Muscle layer of colon (tissue), 2 donors: ENCODE data around the gene GRAMD4.

Source experiments
- H3K27ac ChIP-seq: one replicate; pipeline ENCODE4 v1.7.0; 2013; ENCODE audit warnings: low read depth, mild to moderate bottlenecking, low read length, moderate library complexity
- H3K27me3 ChIP-seq, 2 donors: one replicate each; pipeline ENCODE4 v1.7.0; 2013; ENCODE audit warnings: low read length in 2 of 2, mild to moderate bottlenecking in 2 of 2; ENCODE audit not compliant: insufficient read depth in 2 of 2, control insufficient read depth in 1 of 2
- H3K36me3 ChIP-seq: one replicate; pipeline ENCODE4 v1.7.0; 2013; ENCODE audit warnings: mild to moderate bottlenecking, low read length; ENCODE audit not compliant: insufficient read depth
- H3K4me1 ChIP-seq: one replicate; pipeline ENCODE4 v1.7.0; 2013; ENCODE audit warnings: mild to moderate bottlenecking, low read length; ENCODE audit not compliant: insufficient read depth
- H3K4me3 ChIP-seq, 2 donors: one replicate each; pipeline ENCODE4 v1.7.0; 2013; ENCODE audit warnings: low read length in 2 of 2, low read depth in 1 of 2, mild to moderate bottlenecking in 1 of 2, moderate library complexity in 1 of 2
- H3K9ac ChIP-seq: one replicate; pipeline ENCODE4 v1.7.0; 2013; ENCODE audit warnings: low read length
- H3K9me3 ChIP-seq: one replicate; pipeline ENCODE4 v1.7.0; 2013; ENCODE audit warnings: mild to moderate bottlenecking, low read length
- donor health status: abdominal sarcoma.
- donor health status: Adenocarcinoma of cecum.

The GRAMD4 gene

GRCh38 chr22:46657655-46657953 lies 37.4 kb downstream of the GRAMD4 start:
- Histone ChIP-seq H3K4me3 (no peak overlapping the region), H3K36me3 (no peaks in the 10 kb centered on the region), H3K27ac (no peak overlapping the region), H3K4me1 (no peaks in the 10 kb centered on the region), H3K9ac (no peak overlapping the region), H3K9me3 (no peaks in the 10 kb centered on the region), H3K27me3 (no peaks in the 10 kb centered on the region)

GRCh38 chr22:46657996-46658947 lies 38.1 kb downstream of the GRAMD4 start:
- Histone ChIP-seq H3K9me3 (no peaks in the 10 kb centered on the region), H3K4me3 (no peak overlapping the region), H3K9ac (no peak overlapping the region), H3K4me1 (no peaks in the 10 kb centered on the region), H3K27ac (no peak overlapping the region), H3K27me3 (no peaks in the 10 kb centered on the region), H3K36me3 (no peaks in the 10 kb centered on the region)

DNA sequence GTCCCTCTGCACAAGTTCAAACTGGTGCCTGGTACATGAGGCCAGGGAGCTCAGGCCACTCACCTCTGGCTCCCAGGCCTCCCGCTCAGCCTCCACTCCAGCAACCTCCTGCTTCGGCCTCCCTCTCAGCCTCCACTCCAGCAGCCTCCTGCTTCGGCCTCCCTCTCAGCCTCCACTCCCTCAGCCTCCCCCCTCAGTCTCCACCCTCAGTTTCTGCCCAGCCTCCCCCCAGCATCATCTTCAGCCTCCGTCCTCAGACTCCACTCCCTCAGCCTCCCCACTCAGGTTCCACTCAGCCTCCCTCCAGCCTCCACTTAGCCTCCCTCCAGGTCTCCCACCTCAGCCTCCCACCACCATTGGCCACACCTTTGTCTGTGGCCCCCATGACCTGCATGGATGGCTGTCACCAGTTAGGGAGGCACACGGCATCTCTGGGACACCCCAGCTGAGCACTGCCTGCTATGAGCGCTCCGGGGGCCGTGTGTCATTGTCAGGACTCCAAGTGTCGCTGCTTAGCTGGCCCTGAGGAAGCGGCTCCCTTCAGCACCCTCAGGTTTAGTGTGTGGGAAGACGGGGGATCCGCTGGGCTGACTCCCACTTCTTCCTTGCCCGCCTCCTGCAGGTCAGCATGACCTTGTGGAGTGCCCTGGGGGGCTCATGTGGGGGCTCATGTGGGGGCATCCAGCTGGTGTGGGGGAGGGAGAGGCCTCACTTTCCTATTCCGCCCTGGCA lies 39.0 kb downstream of the GRAMD4 start:
- H3K27ac ChIP-seq: no peak overlapping the region
- H3K9me3 ChIP-seq: no peaks in the 10 kb centered on the region
- no peaks in the 10 kb centered on the region for H3K27me3 ChIP-seq
- H3K36me3 ChIP-seq: no peaks in the 10 kb centered on the region
- H3K4me3 ChIP-seq: no peak overlapping the region
- H3K9ac ChIP-seq: no peak overlapping the region
- H3K4me1 ChIP-seq: no peaks in the 10 kb centered on the region

DNA sequence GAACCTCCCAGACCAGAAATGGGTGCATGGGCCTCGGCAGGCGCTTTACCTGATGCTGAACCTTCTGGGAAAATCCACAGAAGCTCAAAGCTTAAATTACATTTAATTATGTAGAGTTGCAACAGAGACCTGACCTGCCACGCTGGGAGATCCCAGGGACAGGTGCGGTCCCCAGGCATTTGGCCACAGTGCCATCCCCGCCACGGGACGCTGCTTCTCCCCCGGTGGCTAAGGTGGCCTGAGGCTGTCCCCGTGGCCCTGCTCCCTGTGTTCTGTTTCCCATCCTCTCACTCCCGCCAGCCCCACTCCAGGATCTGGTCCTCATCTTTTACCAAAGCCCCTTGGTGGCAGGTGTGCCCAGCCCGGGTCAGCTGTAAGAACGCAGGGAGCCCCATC lies 39.6 kb downstream of the GRAMD4 start:
- H3K9me3 ChIP-seq: no peaks in the 10 kb centered on the region
- H3K36me3 ChIP-seq: no peaks in the 10 kb centered on the region
- no peak overlapping the region for H3K4me3 ChIP-seq
- no peaks in the 10 kb centered on the region for H3K27me3 ChIP-seq
- no peaks in the 10 kb centered on the region for H3K4me1 ChIP-seq
- no peak overlapping the region for H3K9ac ChIP-seq
- no peak overlapping the region for H3K27ac ChIP-seq

DNA sequence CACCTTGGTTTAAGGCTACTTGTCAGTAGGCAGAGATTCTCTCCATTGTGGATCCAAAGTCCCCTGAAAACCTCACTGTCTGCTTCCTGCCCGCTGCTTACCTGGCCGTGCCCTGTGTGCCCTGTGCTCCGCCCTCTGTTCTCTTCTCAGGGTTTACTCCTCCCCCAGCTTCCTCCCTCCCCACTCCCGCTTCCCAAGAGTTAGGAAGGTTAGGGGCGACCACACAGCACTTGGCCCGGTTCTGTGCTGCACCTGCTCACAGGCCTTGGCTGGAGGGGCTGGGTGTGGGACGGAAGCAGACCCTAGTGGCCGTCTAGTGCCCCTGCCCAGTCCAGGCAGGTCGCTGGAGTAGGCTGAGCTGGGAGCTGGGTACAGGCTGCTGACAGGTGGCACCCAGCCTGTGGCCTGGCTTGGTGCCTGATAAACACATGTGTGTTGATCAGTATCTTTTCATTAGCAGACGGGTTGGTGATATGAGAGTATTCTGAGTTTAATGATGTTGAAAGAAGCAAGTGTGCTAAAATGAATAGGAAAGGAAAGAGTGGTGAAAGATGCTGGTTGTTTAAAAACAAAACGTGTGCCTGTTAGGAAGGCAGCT lies 40.5 kb downstream of the GRAMD4 start:
- Histone ChIP-seq H3K27ac (no peak overlapping the region), H3K36me3 (no peaks in the 10 kb centered on the region), H3K9ac (no peak overlapping the region), H3K9me3 (no peaks in the 10 kb centered on the region), H3K4me3 (no peak overlapping the region), H3K4me1 (no peaks in the 10 kb centered on the region), H3K27me3 (no peaks in the 10 kb centered on the region)

DNA sequence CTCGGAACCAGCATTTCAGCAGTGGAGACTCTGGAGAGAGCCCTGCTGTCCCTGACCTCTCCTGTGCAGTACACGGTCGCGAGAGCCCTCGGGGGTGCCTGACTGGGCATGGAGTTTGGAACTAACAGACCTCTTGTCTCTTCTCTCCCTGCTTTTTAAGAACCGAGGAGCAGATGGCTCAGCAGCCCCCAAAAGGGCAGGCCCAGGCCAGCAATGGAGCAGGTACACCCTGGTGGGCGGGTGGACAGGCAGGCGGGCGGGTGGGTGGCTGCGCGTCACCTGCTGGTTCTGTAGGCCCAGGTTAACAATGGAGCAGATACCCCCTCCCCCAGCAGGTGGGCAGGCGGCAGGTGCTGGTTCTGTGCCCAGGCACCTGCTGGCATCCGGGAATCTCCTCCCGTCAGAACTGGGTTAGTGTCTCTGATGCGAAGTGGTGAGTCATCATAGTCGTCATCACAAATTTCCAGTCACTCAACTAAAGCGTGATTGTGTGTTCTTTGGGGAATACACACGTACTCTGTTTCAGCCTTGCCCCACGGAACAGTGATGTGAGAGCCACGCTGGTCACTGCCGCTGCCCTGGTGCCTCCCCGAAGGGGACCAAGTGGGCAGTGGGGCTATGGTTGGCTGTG lies 41.1 kb downstream of the GRAMD4 start:
- Histone ChIP-seq H3K9me3 (no peaks in the 10 kb centered on the region), H3K36me3 (peaks cover 4% of the 10 kb centered on the region), H3K4me1 (no peaks in the 10 kb centered on the region), H3K9ac (no peak overlapping the region), H3K27ac (no peak overlapping the region), H3K27me3 (no peaks in the 10 kb centered on the region), H3K4me3 (no peak overlapping the region)

DNA sequence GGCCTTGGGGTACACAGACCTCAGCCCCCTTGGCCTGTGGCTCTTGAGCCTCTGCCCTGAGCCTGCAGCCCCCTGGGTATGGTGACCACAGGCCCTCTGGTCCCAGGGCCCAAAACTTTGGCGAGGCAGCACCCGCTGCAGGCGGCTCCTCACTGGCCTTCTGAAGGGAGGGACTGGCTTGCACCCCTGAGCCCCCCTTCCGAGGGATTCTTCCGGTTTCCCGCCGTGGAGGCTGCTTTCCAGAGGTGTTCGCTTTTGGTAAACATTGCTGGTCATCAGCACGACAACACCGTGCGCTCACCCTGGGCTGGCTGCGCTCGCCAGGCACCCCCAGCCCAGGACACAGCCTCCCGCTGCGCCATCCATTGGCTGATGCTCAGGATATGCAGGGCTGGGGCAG lies 42.0 kb downstream of the GRAMD4 start:
- Histone ChIP-seq H3K27me3 (no peaks in the 10 kb centered on the region), H3K9ac (no peak overlapping the region), H3K27ac (no peak overlapping the region), H3K4me3 (no peak overlapping the region), H3K36me3 (peaks cover 9% of the 10 kb centered on the region), H3K4me1 (no peaks in the 10 kb centered on the region), H3K9me3 (no peaks in the 10 kb centered on the region)

GRCh38 chr22:46663001-46663400 lies 42.8 kb downstream of the GRAMD4 start:
- Histone ChIP-seq H3K27ac (no peak overlapping the region), H3K9ac (no peak overlapping the region), H3K27me3 (no peaks in the 10 kb centered on the region), H3K4me1 (no peaks in the 10 kb centered on the region), H3K36me3 (peaks cover 9% of the 10 kb centered on the region), H3K9me3 (no peaks in the 10 kb centered on the region), H3K4me3 (no peak overlapping the region)

DNA sequence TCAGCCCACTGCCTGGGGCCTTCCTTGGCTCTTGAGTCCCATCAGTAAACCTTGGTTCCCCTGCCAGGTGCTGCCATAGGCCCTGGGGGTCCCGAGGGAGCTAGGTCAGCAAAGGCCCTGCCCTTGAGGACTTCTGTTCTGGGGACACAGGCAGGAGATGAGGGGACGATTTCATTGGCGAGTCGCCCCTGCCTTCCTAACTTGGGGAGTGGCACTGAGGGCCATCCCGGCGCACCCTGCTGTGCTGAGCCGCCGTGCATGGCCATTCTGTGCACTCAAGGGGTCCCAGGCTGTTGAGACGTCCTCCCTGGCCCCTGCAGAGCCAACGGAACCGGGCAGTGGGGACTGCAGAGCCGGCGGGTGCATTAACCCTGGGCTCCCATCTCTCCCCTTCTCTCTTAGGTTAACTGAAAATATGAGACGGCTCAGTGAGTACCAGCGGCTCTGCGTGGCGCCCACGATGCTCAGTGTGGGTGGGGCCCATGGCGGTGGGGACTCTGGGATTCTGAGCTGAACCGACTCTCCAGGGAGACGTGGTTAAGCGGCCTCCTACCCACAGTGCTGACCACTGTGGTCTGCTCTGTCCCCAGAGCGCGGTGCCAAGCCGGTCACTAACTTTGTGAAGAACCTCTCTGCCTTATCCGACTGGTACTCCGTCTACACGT lies 43.4 kb downstream of the GRAMD4 start:
- Histone ChIP-seq H3K36me3 (peaks cover 9% of the 10 kb centered on the region), H3K4me3 (no peak overlapping the region), H3K27ac (no peak overlapping the region), H3K27me3 (no peaks in the 10 kb centered on the region), H3K4me1 (no peaks in the 10 kb centered on the region), H3K9me3 (no peaks in the 10 kb centered on the region), H3K9ac (no peak overlapping the region)

- no peak overlapping the region for H3K9ac ChIP-seq
- H3K36me3 ChIP-seq: peaks cover 9% of the 10 kb centered on the region
- no peaks in the 10 kb centered on the region for H3K4me1 ChIP-seq
- H3K4me3 ChIP-seq: no peak overlapping the region
- H3K27ac ChIP-seq: no peak overlapping the region
- H3K9me3 ChIP-seq: no peaks in the 10 kb centered on the region
- H3K27me3 ChIP-seq: no peaks in the 10 kb centered on the region
These were observed 44.2 kb downstream of the GRAMD4 start for GRCh38 chr22:46664301-46664855.
